OCI-LY3 (cell line): ENCODE data around the gene PLXNC1.

Source experiments
- EZH2phosphoT487 ChIP-seq: fragments of 200-600 bp; shearing (Covaris generic); IDR thresholded peaks from 2 replicates; pipeline ENCODE4 v1.6.1; 2018; ENCODE audit warnings: antibody characterized with exemption, mixed run types, low read depth
- TF ChIP-seq, protein P1 (sequence below): fragments of 200-600, 300-600 bp; sonication (generic); IDR thresholded peaks from 2 replicates; pipeline ENCODE4 v1.5.1; 2014; ENCODE audit warnings: antibody characterized with exemption, low read length, low read depth

DNA sequence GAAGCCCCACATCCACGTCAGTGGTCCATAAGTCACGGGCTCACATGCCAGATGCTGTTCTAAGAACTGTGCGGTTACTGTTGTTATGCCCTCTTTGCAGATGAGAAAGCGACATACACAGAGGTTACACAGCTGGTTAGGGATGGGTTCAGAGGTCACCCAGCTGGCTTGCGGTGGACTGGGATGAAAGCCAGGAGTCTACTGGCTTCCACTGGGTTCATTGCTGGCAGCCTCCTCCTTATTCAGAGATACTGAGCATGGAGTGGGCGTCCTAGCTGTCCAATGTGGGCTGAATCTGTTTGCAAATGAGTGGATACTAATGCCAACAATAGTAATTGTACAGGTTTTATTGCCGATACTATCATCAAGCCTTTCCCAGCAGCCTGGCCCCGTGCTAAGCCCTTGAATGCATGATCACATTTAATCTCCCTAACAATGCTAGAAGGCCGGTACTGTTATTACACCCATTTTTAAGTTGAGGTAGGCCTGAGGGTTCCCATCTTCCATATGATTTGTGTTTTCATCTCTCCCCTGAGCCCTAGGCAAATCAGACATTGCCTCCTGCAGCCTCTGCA is 129.1 kb downstream of the PLXNC1 start:
- TF ChIP-seq, protein P1, sequence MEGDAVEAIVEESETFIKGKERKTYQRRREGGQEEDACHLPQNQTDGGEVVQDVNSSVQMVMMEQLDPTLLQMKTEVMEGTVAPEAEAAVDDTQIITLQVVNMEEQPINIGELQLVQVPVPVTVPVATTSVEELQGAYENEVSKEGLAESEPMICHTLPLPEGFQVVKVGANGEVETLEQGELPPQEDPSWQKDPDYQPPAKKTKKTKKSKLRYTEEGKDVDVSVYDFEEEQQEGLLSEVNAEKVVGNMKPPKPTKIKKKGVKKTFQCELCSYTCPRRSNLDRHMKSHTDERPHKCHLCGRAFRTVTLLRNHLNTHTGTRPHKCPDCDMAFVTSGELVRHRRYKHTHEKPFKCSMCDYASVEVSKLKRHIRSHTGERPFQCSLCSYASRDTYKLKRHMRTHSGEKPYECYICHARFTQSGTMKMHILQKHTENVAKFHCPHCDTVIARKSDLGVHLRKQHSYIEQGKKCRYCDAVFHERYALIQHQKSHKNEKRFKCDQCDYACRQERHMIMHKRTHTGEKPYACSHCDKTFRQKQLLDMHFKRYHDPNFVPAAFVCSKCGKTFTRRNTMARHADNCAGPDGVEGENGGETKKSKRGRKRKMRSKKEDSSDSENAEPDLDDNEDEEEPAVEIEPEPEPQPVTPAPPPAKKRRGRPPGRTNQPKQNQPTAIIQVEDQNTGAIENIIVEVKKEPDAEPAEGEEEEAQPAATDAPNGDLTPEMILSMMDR: no peak
- TF ChIP-seq EZH2phosphoT487: no peak
